Endodermal cell (in vitro differentiated cells): ENCODE measurements around the gene CBFB. TPM values are rescaled to one million over a fixed set of nuclear protein-coding genes. Genes with fewer than 3 reads are reported as not detected.

Experiments
- DNase-seq: peaks from one replicate; pipeline ENCODE4 v3.0.0-alpha.2; 2017
- H3K27ac ChIP-seq: 2 replicates; pipeline ENCODE4 v1.5.1; 2013; ENCODE audit warnings: mild to moderate bottlenecking, low read depth, low read length, moderate library complexity
- H3K27me3 ChIP-seq: 2 replicates; pipeline ENCODE4 v1.6.1; 2013; ENCODE audit warnings: mild to moderate bottlenecking, low read length, moderate library complexity; ENCODE audit not compliant: insufficient read depth, control insufficient read depth, poor library complexity, severe bottlenecking
- H3K36me3 ChIP-seq: 2 replicates; pipeline ENCODE4 v1.7.0; 2013; ENCODE audit warnings: mild to moderate bottlenecking, low read length, moderate library complexity; ENCODE audit not compliant: control insufficient read depth, insufficient read depth
- H3K4me1 ChIP-seq: one replicate; pipeline ENCODE4 v1.7.0; 2013; ENCODE audit warnings: low read length; ENCODE audit not compliant: control insufficient read depth, insufficient read depth
- H3K4me3 ChIP-seq: 2 replicates; pipeline ENCODE4 v1.5.1; 2013; ENCODE audit warnings: mild to moderate bottlenecking, low read length, moderate library complexity
- H3K9ac ChIP-seq: 2 replicates; pipeline ENCODE4 v1.6.1; 2013; ENCODE audit warnings: mild to moderate bottlenecking, low read length, moderate library complexity; ENCODE audit not compliant: poor library complexity, severe bottlenecking; ENCODE audit errors: extremely low read depth
- H3K9me3 ChIP-seq: 2 replicates; pipeline ENCODE4 v1.6.1; 2013; ENCODE audit warnings: mild to moderate bottlenecking, low read length, moderate library complexity; ENCODE audit not compliant: control insufficient read depth
- H3K27ac Mint-ChIP-seq: 2 replicates; pipeline ENCODE4 v1.8.0; 2020; ENCODE audit warnings: mixed read lengths
- H3K27me3 Mint-ChIP-seq: 2 replicates; pipeline ENCODE4 v1.8.0; 2021; ENCODE audit warnings: mild to moderate bottlenecking, mixed read lengths; ENCODE audit not compliant: insufficient read depth
- H3K36me3 Mint-ChIP-seq: 2 replicates; pipeline ENCODE4 v1.8.0; 2020; ENCODE audit warnings: low read depth, mixed read lengths
- H3K4me1 Mint-ChIP-seq: 2 replicates; pipeline ENCODE4 v1.8.0; 2020; ENCODE audit warnings: mixed read lengths
- H3K4me3 Mint-ChIP-seq: 2 replicates; pipeline ENCODE4 v1.8.0; 2020; ENCODE audit warnings: mild to moderate bottlenecking, moderate library complexity, mixed read lengths
- H3K9me3 Mint-ChIP-seq: 2 replicates; pipeline ENCODE4 v1.8.0; 2020; ENCODE audit warnings: mild to moderate bottlenecking, mixed read lengths
- CTCF ChIP-seq: fragments of 200-600 bp; sonication (generic); conservative IDR thresholded peaks from 2 replicates; pipeline ENCODE4 v1.5.0; 2021; ENCODE audit warnings: antibody characterized with exemption, mild to moderate bottlenecking
- WGBS, 2 experiments: methylation state at CpG; one replicate each; pipeline versions ENCODE4 v1.1.5 to v1.1.7; 2013; ENCODE audit warnings: missing lambda C conversion rate in 2 of 2, mixed read lengths in 1 of 2; ENCODE audit not compliant: insufficient coverage in 1 of 2, insufficient read length in 1 of 2; 5-methylcytosine and 5-hydroxymethylcytosine counted together
- total RNA-seq, 2 donors: library from RNA; stranded (reverse); fragmentation: NEBNext Ultra II Directional in 1 of 2; extraction: Animal tissue kit (Norgen Biotek cat#: 25700) in 1 of 2; gene quantifications; 2 replicates in 1 of 2; 3 replicates in 1 of 2; pipeline ENCODE4 v1.2.1, GENCODE V29; 2021

Gene CBFB
- total RNA-seq, 2 donors from 2014 or later, result 93.9 to 95.2 TPM

GRCh38 chr16:67128887-67129286 lies 99.9 kb downstream of the CBFB start:
- no peak overlapping the region for H3K4me3 ChIP-seq
- no peaks in the 10 kb centered on the region for H3K27me3 ChIP-seq
- Mint-ChIP-seq H3K9me3 (no peaks in the 10 kb centered on the region), H3K4me3 (no peak overlapping the region), H3K4me1 (no peaks in the 10 kb centered on the region), H3K27me3 (no peaks in the 10 kb centered on the region), H3K36me3 (peaks cover 41% of the 10 kb centered on the region), H3K27ac (no peak overlapping the region)
- no peaks in the 10 kb centered on the region for H3K9me3 ChIP-seq
- no peak for TF ChIP-seq CTCF
- peaks cover 53% of the 10 kb centered on the region for H3K36me3 ChIP-seq
- no peak for DNase-seq
- H3K9ac ChIP-seq, result no peak overlapping the region
- H3K27ac ChIP-seq, result no peak overlapping the region
- no peaks in the 10 kb centered on the region for H3K4me1 ChIP-seq
- WGBS, 2 experiments, result 97 to 100% methylated on average over 2 to 3 of the region's 3 CpGs

GRCh38 chr16:67129422-67129821 lies 100.5 kb downstream of the CBFB start:
- Mint-ChIP-seq H3K27ac (no peak overlapping the region), H3K36me3 (peaks cover 41% of the 10 kb centered on the region), H3K4me1 (no peaks in the 10 kb centered on the region), H3K9me3 (no peaks in the 10 kb centered on the region), H3K27me3 (no peaks in the 10 kb centered on the region), H3K4me3 (no peak overlapping the region)
- H3K36me3 ChIP-seq, result peaks cover 53% of the 10 kb centered on the region
- H3K9me3 ChIP-seq, result no peaks in the 10 kb centered on the region
- no peaks in the 10 kb centered on the region for H3K4me1 ChIP-seq
- no peak overlapping the region for H3K27ac ChIP-seq
- H3K9ac ChIP-seq, result no peak overlapping the region
- no peak overlapping the region for H3K4me3 ChIP-seq
- TF ChIP-seq CTCF, result no peak
- H3K27me3 ChIP-seq, result no peaks in the 10 kb centered on the region
- 90 to 96% methylated on average over 2 to 3 of the region's 3 CpGs for WGBS, 2 experiments
- DNase-seq, result no peak

GRCh38 chr16:67137605-67138004 lies 108.7 kb downstream of the CBFB start:
- no peaks in the 10 kb centered on the region for H3K27me3 ChIP-seq
- no peak for DNase-seq
- no peak overlapping the region for H3K9ac ChIP-seq
- H3K4me3 ChIP-seq, result no peak overlapping the region
- Mint-ChIP-seq H3K36me3 (peaks cover 70% of the 10 kb centered on the region), H3K27me3 (no peaks in the 10 kb centered on the region), H3K4me3 (no peak overlapping the region), H3K27ac (no peak overlapping the region), H3K4me1 (no peaks in the 10 kb centered on the region), H3K9me3 (no peaks in the 10 kb centered on the region)
- WGBS, 2 experiments, result 93% methylated on average over 2 to 3 of the region's 3 CpGs
- H3K9me3 ChIP-seq, result no peaks in the 10 kb centered on the region
- peaks cover 71% of the 10 kb centered on the region for H3K36me3 ChIP-seq
- H3K27ac ChIP-seq, result no peak overlapping the region
- no peak for TF ChIP-seq CTCF
- H3K4me1 ChIP-seq, result no peaks in the 10 kb centered on the region
